RKO (cell line): ENCODE measurements around the gene KRT78.

ENCODE experiments used
- DNase-seq: peaks from one replicate; pipeline ENCODE4 v3.0.0-alpha.2; 2016; ENCODE audit warnings: low spot score

The KRT78 gene

GRCh38 chr12:52824741-52825410 lies 23.9 kb downstream of the KRT78 start:
- DNase-seq: no peak

- no peak for DNase-seq
Observed at GRCh38 chr12:52823761-52824450, 24.9 kb downstream of the KRT78 start.

- no peak for DNase-seq
Observed at GRCh38 chr12:52822771-52823510, 25.9 kb downstream of the KRT78 start.

- no peak for DNase-seq
Observed at GRCh38 chr12:52821826-52822660, 26.8 kb downstream of the KRT78 start.

GRCh38 chr12:52821071-52821730 lies 27.6 kb downstream of the KRT78 start:
- no peak for DNase-seq

- DNase-seq: no peak
Observed at GRCh38 chr12:52820521-52820920, 28.3 kb downstream of the KRT78 start.

GRCh38 chr12:52819731-52820510 lies 28.9 kb downstream of the KRT78 start:
- no peak for DNase-seq

- no peak for DNase-seq
Observed at GRCh38 chr12:52818887-52819420, 29.8 kb downstream of the KRT78 start.

- DNase-seq: no peak
Observed at GRCh38 chr12:52818388-52818787, 30.4 kb downstream of the KRT78 start.

GRCh38 chr12:52817699-52818238 lies 31.0 kb downstream of the KRT78 start:
- DNase-seq: no peak

GRCh38 chr12:52817003-52817698 lies 31.6 kb downstream of the KRT78 start:
- DNase-seq: no peak

- no peak for DNase-seq
Observed at GRCh38 chr12:52815676-52816588, 32.9 kb downstream of the KRT78 start.

- no peak for DNase-seq
Observed at GRCh38 chr12:52815161-52815560, 33.6 kb downstream of the KRT78 start.

GRCh38 chr12:52814710-52815155 lies 34.1 kb downstream of the KRT78 start:
- no peak for DNase-seq

GRCh38 chr12:52813885-52814709 lies 34.7 kb downstream of the KRT78 start, which contains the start of gene KRT4:
Gene KRT4 (minus strand): TSS chr12:52814116. CDS start chr12:52814058, 58 bp downstream.
- no peak for DNase-seq

GRCh38 chr12:52813203-52813819 lies 35.5 kb downstream of the KRT78 start:
- no peak for DNase-seq

- no peak for DNase-seq
Observed at GRCh38 chr12:52812749-52813148, 36.0 kb downstream of the KRT78 start.
